Caco-2 (cell line): ENCODE measurements around the gene GRIN2A. TPM values are rescaled to one million over a fixed set of nuclear protein-coding genes. Genes with fewer than 3 reads are reported as not detected.

Experiments
- BruUV-seq: library from RNA; stranded (reverse); fragments of 400-500 nt; replicated peaks from 2 replicates; lab custom pipeline; 2021; lab: Mats Ljungman, UMichigan
- CTCF ChIA-PET: fragments of 300-600 bp; sonication (Branson Sonifier 250); formaldehyde crosslinking; loops from one replicate; lab custom pipeline; 2022; ENCODE audit warnings: antibody characterized with exemption; lab: Charles Lee
- POLR2A ChIA-PET: fragments of 300-600 bp; sonication (Branson Sonifier 250); formaldehyde crosslinking; loops from one replicate; lab custom pipeline; 2022; ENCODE audit warnings: antibody characterized with exemption; lab: Charles Lee
- DNase-seq, 2 experiments: peaks; one replicate each; pipeline versions ENCODE4 v3.0.0 to v3.0.0-alpha.2; 2020 to 2022
- H3K27me3 ChIP-seq: replicated peaks from 2 replicates; pipeline ENCODE4 v1.6.0; 2011; ENCODE audit warnings: low read length; ENCODE audit not compliant: control insufficient read depth, insufficient read depth
- H3K36me3 ChIP-seq: 2 replicates; pipeline ENCODE4 v1.5.1; 2011; ENCODE audit warnings: low read length; ENCODE audit not compliant: control insufficient read depth, insufficient read depth
- H3K4me1 ChIP-seq: fragments of 250-450 bp; sonication (Bioruptor Pico); 2 replicates; pipeline ENCODE4 v1.5.1; 2020; ENCODE audit warnings: mild to moderate bottlenecking
- H3K4me3 ChIP-seq: 2 replicates; pipeline ENCODE4 v1.5.1; 2011; ENCODE audit warnings: low read depth, mild to moderate bottlenecking, control low read depth, low read length
- H3K9me3 ChIP-seq: fragments of 250-450 bp; sonication (Bioruptor Pico); 2 replicates; pipeline ENCODE4 v1.5.1; 2020; ENCODE audit warnings: mild to moderate bottlenecking, moderate library complexity
- H3K27ac Mint-ChIP-seq: one replicate; pipeline ENCODE4 v1.8.0; 2022; ENCODE audit warnings: mixed read lengths; ENCODE audit not compliant: unreplicated experiment
- H3K27me3 Mint-ChIP-seq: one replicate; pipeline ENCODE4 v1.8.0; 2022; ENCODE audit warnings: mixed read lengths; ENCODE audit not compliant: insufficient read depth, unreplicated experiment
- H3K36me3 Mint-ChIP-seq: one replicate; pipeline ENCODE4 v1.8.0; 2022; ENCODE audit warnings: mild to moderate bottlenecking, mixed read lengths; ENCODE audit not compliant: insufficient read depth, unreplicated experiment
- H3K4me1 Mint-ChIP-seq: one replicate; pipeline ENCODE4 v1.8.0; 2022; ENCODE audit warnings: low read depth, mixed read lengths; ENCODE audit not compliant: unreplicated experiment
- H3K4me3 Mint-ChIP-seq: one replicate; pipeline ENCODE4 v1.8.0; 2022; ENCODE audit warnings: mild to moderate bottlenecking, moderate library complexity, mixed read lengths; ENCODE audit not compliant: unreplicated experiment
- H3K9me3 Mint-ChIP-seq: one replicate; pipeline ENCODE4 v1.8.0; 2022; ENCODE audit warnings: mixed read lengths; ENCODE audit not compliant: unreplicated experiment
- intact Hi-C: fragments of 100-400 bp; cut with micrococcal nuclease; formaldehyde crosslinking; loops from one replicate; pipeline ENCODE4 v1.10.0; 2022; ENCODE audit not compliant: unreplicated experiment
- total RNA-seq: library from RNA; stranded (reverse); gene quantifications from 2 replicates; pipeline ENCODE4 v1.2.3, GENCODE V29; 2022
- TF ChIP-seq, protein P1 (sequence below), 2 experiments: fragments of 200-600 bp in 1 of 2; IDR thresholded peaks; 1 replicate in 1 of 2; 2 replicates in 1 of 2; pipeline versions ENCODE4 v1.5.1 to v1.8.0; 2011 to 2022; ENCODE audit warnings: antibody characterized with exemption in 1 of 2, control low read depth in 1 of 2, inconsistent platforms in 1 of 2, low read depth in 1 of 2, low read length in 1 of 2, mild to moderate bottlenecking in 1 of 2, moderate library complexity in 1 of 2; ENCODE audit not compliant: insufficient read depth in 1 of 2, severe bottlenecking in 1 of 2, unreplicated experiment in 1 of 2

Gene GRIN2A
- total RNA-seq, 1 experiment from 2014 or later: 0.54 TPM

GRCh38 chr16:9739301-9739700 is 442.9 kb downstream of the GRIN2A start:
- POLR2A ChIA-PET: no interaction called here
- Histone ChIP-seq H3K36me3 (no peaks in the 10 kb centered on the region), H3K4me1 (no peaks in the 10 kb centered on the region), H3K4me3 (no peak overlapping the region), H3K9me3 (no peaks in the 10 kb centered on the region), H3K27me3 (no peaks in the 10 kb centered on the region)
- no peak for DNase-seq
- TF ChIP-seq, protein P1, sequence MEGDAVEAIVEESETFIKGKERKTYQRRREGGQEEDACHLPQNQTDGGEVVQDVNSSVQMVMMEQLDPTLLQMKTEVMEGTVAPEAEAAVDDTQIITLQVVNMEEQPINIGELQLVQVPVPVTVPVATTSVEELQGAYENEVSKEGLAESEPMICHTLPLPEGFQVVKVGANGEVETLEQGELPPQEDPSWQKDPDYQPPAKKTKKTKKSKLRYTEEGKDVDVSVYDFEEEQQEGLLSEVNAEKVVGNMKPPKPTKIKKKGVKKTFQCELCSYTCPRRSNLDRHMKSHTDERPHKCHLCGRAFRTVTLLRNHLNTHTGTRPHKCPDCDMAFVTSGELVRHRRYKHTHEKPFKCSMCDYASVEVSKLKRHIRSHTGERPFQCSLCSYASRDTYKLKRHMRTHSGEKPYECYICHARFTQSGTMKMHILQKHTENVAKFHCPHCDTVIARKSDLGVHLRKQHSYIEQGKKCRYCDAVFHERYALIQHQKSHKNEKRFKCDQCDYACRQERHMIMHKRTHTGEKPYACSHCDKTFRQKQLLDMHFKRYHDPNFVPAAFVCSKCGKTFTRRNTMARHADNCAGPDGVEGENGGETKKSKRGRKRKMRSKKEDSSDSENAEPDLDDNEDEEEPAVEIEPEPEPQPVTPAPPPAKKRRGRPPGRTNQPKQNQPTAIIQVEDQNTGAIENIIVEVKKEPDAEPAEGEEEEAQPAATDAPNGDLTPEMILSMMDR (IDR thresholded peaks at IDR 0.05; ENCODE audit: insufficient read depth in 1 of 2, low read depth in 1 of 2, low read length in 1 of 2, severe bottlenecking in 1 of 2, unreplicated experiment in 1 of 2): no peak
- H3K9me3 Mint-ChIP-seq: no peaks in the 10 kb centered on the region
- H3K27me3 Mint-ChIP-seq: peaks cover 11% of the 10 kb centered on the region
- no peak overlapping the region for H3K4me3 Mint-ChIP-seq
- no peaks in the 10 kb centered on the region for H3K36me3 Mint-ChIP-seq
- intact Hi-C loops: no loop called here
- peak overlapping the region; percentile 20 for H3K27ac Mint-ChIP-seq
- no peaks in the 10 kb centered on the region for H3K4me1 Mint-ChIP-seq
- CTCF ChIA-PET: no interaction called here
- BruUV-seq: no TSS peak

- ChIA-PET POLR2A (no interaction called here), CTCF (no interaction called here)
- Histone ChIP-seq H3K9me3 (no peaks in the 10 kb centered on the region), H3K27me3 (no peaks in the 10 kb centered on the region), H3K4me1 (no peaks in the 10 kb centered on the region), H3K36me3 (no peaks in the 10 kb centered on the region), H3K4me3 (no peak overlapping the region)
- TF ChIP-seq, protein P1 (IDR thresholded peaks at IDR 0.05; ENCODE audit: insufficient read depth in 1 of 2, low read depth in 1 of 2, low read length in 1 of 2, severe bottlenecking in 1 of 2, unreplicated experiment in 1 of 2): no peak
- Mint-ChIP-seq H3K27me3 (peaks cover 11% of the 10 kb centered on the region), H3K4me1 (no peaks in the 10 kb centered on the region), H3K36me3 (no peaks in the 10 kb centered on the region), H3K4me3 (no peak overlapping the region), H3K9me3 (no peaks in the 10 kb centered on the region), H3K27ac (peak overlapping the region; percentile 20)
- intact Hi-C loops: no loop called here
- DNase-seq: no peak
- BruUV-seq: no TSS peak
Observed at GRCh38 chr16:9738690-9739089, 443.5 kb downstream of the GRIN2A start.

DNA sequence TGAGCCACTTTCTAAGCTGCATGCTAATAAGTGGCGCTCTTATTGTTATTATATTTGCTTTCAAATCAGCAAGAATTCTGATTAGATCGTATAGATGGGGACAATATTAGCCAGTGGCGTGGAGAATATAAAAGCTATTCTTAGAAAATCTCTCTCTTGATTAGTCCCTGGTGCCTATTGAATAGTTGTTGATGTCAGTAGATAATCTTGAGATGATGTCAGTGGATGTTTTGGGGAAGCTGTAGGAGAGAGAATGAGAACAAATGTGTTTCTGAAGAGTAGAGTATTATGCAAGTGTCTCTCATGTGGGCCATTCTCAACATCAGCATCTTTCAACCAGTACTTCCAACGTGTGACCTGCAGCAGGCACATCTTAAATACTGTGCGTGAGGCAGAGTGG is 445.7 kb downstream of the GRIN2A start:
- H3K4me1 Mint-ChIP-seq: no peaks in the 10 kb centered on the region
- no peak overlapping the region for H3K27ac Mint-ChIP-seq
- Histone ChIP-seq H3K27me3 (no peaks in the 10 kb centered on the region), H3K9me3 (no peaks in the 10 kb centered on the region), H3K4me1 (no peaks in the 10 kb centered on the region), H3K36me3 (no peaks in the 10 kb centered on the region), H3K4me3 (no peak overlapping the region)
- POLR2A ChIA-PET: no interaction called here
- H3K4me3 Mint-ChIP-seq: no peak overlapping the region
- CTCF ChIA-PET: no interaction called here
- DNase-seq: no peak
- no TSS peak for BruUV-seq
- no peaks in the 10 kb centered on the region for H3K27me3 Mint-ChIP-seq
- TF ChIP-seq, protein P1 (IDR thresholded peaks at IDR 0.05; ENCODE audit: insufficient read depth in 1 of 2, low read depth in 1 of 2, low read length in 1 of 2, severe bottlenecking in 1 of 2, unreplicated experiment in 1 of 2): no peak
- H3K9me3 Mint-ChIP-seq: no peaks in the 10 kb centered on the region
- no peaks in the 10 kb centered on the region for H3K36me3 Mint-ChIP-seq
- intact Hi-C loops: no loop called here
